Loucy (cell line): ENCODE results near the gene DOLPP1.

Experiments used
- H2AFZ ChIP-seq: fragments of 200-600 bp; sonication (generic); 2 replicates; pipeline ENCODE4 v1.6.0; 2016; ENCODE audit warnings: antibody characterized with exemption, mild to moderate bottlenecking, low read length, moderate library complexity
- H3F3A ChIP-seq: fragments of 200-600 bp; 2 replicates; pipeline ENCODE4 v1.6.0; 2016; ENCODE audit warnings: antibody characterized with exemption, low read depth, mild to moderate bottlenecking
- H3K27me3 ChIP-seq: fragments of 200-600 bp; sonication (generic); 2 replicates; pipeline ENCODE4 v1.6.1; 2014; ENCODE audit warnings: low read length, mild to moderate bottlenecking; ENCODE audit not compliant: insufficient read depth, poor library complexity, severe bottlenecking
- H3K36me3 ChIP-seq: fragments of 200-600 bp; sonication (generic); 2 replicates; pipeline ENCODE4 v1.6.1; 2016; ENCODE audit warnings: low read length; ENCODE audit not compliant: insufficient read depth
- H3K4me1 ChIP-seq: fragments of 200-600 bp; sonication (generic); 2 replicates; pipeline ENCODE4 v1.5.1; 2014; ENCODE audit warnings: low read length, mild to moderate bottlenecking; ENCODE audit not compliant: insufficient read depth, poor library complexity, severe bottlenecking
- H3K4me2 ChIP-seq: fragments of 200-600 bp; sonication (generic); 2 replicates; pipeline ENCODE4 v1.6.0; 2014; ENCODE audit warnings: antibody characterized with exemption, low read length, low read depth, mild to moderate bottlenecking; ENCODE audit not compliant: poor library complexity, severe bottlenecking
- H3K4me3 ChIP-seq: fragments of 200-600 bp; sonication (generic); 2 replicates; pipeline ENCODE4 v1.5.1; 2014; ENCODE audit warnings: low read length, mild to moderate bottlenecking, mixed read lengths; ENCODE audit not compliant: poor library complexity, severe bottlenecking
- H3K79me2 ChIP-seq: fragments of 200-600 bp; sonication (generic); 2 replicates; pipeline ENCODE4 v1.6.1; 2014; ENCODE audit warnings: low read length; ENCODE audit not compliant: insufficient read depth
- H3K9ac ChIP-seq: fragments of 200-600 bp; sonication (generic); 2 replicates; pipeline ENCODE4 v1.6.0; 2014; ENCODE audit warnings: mild to moderate bottlenecking, low read depth, low read length, moderate library complexity; ENCODE audit not compliant: poor library complexity, severe bottlenecking
- H3K9me2 ChIP-seq: fragments of 200-600 bp; sonication (generic); replicated peaks from 2 replicates; pipeline ENCODE4 v1.6.1; 2016; ENCODE audit warnings: low read depth, low read length, mixed read lengths
- H3K9me3 ChIP-seq: fragments of 200-600 bp; sonication (generic); 2 replicates; pipeline ENCODE4 v1.6.1; 2014; ENCODE audit warnings: mild to moderate bottlenecking, antibody characterized with exemption, low read length, low read depth; ENCODE audit not compliant: insufficient read depth
- H4K20me1 ChIP-seq: fragments of 200-600 bp; sonication (generic); 2 replicates; pipeline ENCODE4 v1.6.0; 2014; ENCODE audit warnings: antibody characterized with exemption, low read length, mild to moderate bottlenecking; ENCODE audit not compliant: insufficient read depth, poor library complexity, severe bottlenecking
- EZH2phosphoT487 ChIP-seq: fragments of 200-600 bp; IDR thresholded peaks from 2 replicates; pipeline ENCODE4 v1.6.1; 2018; ENCODE audit warnings: antibody characterized with exemption, mild to moderate bottlenecking, moderate library complexity, borderline replicate concordance
- TF ChIP-seq, protein P1 (sequence below): fragments of 200-600 bp; sonication (generic); conservative IDR thresholded peaks from 2 replicates; pipeline ENCODE4 v1.5.1; 2014; ENCODE audit warnings: mild to moderate bottlenecking, antibody characterized with exemption, low read length

Gene DOLPP1

DNA sequence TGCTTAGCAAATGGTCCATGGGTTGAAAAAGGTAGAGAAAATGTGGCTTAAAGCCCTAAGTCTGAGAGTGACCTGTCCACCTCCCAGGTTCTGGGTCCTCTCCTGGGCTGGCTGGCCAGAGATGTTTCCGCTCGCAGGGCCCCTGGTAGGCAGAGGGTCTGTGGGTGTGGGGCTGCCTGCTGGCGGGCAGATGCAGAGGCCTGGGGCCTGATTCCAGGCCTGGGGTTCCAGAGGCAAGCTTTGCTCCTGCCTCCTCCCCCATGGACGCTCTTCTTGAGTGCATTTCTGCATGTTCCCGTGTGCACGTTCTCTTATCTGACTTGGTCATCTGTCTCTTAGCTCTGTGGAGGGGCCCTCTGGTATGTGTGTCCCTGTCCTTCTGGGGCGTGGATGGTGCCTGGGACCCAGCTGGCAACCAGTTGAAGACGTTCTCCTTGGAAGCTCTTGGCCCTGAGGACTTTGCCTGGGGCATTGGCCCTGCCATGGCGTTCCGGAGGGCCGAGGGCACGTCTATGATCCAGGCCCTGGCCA, 40.7 kb upstream of the DOLPP1 start:
- Histone ChIP-seq H3K9me2 (no peaks in the 10 kb centered on the region), H3F3A (no peaks in the 10 kb centered on the region), H4K20me1 (no peaks in the 10 kb centered on the region), H3K79me2 (peaks cover 28% of the 10 kb centered on the region), H3K9ac (no peak overlapping the region), H2AFZ (no peak overlapping the region), H3K4me3 (no peak overlapping the region), H3K9me3 (no peaks in the 10 kb centered on the region), H3K36me3 (no peaks in the 10 kb centered on the region), H3K27me3 (no peaks in the 10 kb centered on the region), H3K4me2 (no peak overlapping the region), H3K4me1 (peaks cover 6% of the 10 kb centered on the region)
- TF ChIP-seq, protein P1, sequence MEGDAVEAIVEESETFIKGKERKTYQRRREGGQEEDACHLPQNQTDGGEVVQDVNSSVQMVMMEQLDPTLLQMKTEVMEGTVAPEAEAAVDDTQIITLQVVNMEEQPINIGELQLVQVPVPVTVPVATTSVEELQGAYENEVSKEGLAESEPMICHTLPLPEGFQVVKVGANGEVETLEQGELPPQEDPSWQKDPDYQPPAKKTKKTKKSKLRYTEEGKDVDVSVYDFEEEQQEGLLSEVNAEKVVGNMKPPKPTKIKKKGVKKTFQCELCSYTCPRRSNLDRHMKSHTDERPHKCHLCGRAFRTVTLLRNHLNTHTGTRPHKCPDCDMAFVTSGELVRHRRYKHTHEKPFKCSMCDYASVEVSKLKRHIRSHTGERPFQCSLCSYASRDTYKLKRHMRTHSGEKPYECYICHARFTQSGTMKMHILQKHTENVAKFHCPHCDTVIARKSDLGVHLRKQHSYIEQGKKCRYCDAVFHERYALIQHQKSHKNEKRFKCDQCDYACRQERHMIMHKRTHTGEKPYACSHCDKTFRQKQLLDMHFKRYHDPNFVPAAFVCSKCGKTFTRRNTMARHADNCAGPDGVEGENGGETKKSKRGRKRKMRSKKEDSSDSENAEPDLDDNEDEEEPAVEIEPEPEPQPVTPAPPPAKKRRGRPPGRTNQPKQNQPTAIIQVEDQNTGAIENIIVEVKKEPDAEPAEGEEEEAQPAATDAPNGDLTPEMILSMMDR: no peak
- no peak for TF ChIP-seq EZH2phosphoT487

DNA sequence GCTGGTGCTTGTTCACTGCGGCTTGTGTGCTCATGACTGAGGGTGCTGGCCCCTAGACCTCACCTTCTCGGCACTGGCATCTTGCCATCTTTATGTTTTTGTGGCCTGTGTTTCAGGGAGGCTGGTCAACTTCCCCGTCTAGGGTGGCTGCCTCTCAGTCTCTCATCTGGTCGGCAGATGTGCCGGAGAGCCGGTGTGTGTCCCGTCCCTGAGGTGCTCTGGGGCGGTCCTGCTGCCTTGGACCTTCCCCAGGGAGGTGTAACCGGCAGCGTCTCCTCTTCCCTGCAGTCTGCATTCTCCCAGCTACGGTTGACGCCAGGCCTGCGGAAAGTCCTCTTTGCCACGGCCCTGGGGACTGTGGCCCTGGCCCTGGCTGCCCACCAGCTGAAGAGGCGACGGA, 38.9 kb upstream of the DOLPP1 start:
- Histone ChIP-seq H3K4me1 (peaks cover 6% of the 10 kb centered on the region), H3K9ac (no peak overlapping the region), H3K36me3 (no peaks in the 10 kb centered on the region), H3K9me2 (no peaks in the 10 kb centered on the region), H3K4me2 (no peak overlapping the region), H3K4me3 (no peak overlapping the region), H3K27me3 (no peaks in the 10 kb centered on the region), H3K9me3 (no peaks in the 10 kb centered on the region), H2AFZ (no peak overlapping the region), H4K20me1 (no peaks in the 10 kb centered on the region), H3F3A (no peaks in the 10 kb centered on the region), H3K79me2 (peaks cover 25% of the 10 kb centered on the region)
- no peak for TF ChIP-seq EZH2phosphoT487
- TF ChIP-seq, protein P1: no peak

DNA sequence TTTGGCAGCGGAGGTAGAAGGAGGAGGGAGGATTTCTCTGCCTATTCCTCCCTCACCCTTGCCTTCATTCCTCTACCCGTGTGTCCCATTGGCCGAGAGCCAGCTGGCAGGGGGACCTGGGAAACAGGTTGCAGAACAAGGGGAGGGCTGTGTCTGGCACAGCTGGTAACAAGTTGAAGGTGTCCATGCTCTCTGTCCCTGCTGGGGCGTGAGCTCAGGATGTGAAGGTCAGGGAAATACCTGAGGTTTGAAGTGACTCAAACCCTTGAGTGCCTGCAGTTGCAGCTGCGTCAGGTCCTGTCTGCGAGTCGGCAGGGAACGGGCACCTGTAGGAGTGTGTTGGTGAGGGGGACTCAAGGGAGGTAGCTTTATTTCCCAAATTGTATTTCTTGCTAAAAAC, 28.3 kb upstream of the DOLPP1 start:
- Histone ChIP-seq H3K27me3 (no peaks in the 10 kb centered on the region), H3K79me2 (no peaks in the 10 kb centered on the region), H3F3A (no peaks in the 10 kb centered on the region), H3K4me3 (no peak overlapping the region), H3K9me2 (no peaks in the 10 kb centered on the region), H3K9me3 (no peaks in the 10 kb centered on the region), H3K9ac (no peak overlapping the region), H3K36me3 (no peaks in the 10 kb centered on the region), H3K4me2 (no peak overlapping the region), H2AFZ (no peak overlapping the region), H3K4me1 (no peaks in the 10 kb centered on the region), H4K20me1 (no peaks in the 10 kb centered on the region)
- TF ChIP-seq, protein P1: no peak
